IPS-NIHi11 (cell line): ENCODE results near the gene MCAM.

ENCODE experiments used
- DNase-seq: peaks from one replicate; pipeline ENCODE4 v3.0.0; 2012; ENCODE audit warnings: mixed read lengths, low spot score

MCAM gene

DNA sequence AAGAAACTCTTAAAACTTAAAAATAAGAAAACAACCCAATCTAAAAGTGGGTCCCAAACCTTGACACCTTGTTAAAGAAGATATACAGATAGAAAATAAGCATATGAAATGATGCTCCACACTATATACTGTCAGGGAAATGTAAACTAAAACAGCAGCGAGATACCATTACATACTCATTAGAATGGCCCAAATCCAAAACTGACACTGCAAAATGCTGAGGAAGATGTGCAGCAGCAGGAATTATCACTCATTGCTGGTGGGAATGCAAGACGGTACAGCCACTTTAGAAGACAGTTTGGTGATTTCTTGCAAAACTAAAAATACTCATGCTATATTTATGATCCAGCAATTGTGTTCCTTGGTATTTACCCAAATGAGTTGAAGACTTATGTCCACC, 12.4 kb upstream of the MCAM start:
- no peak for DNase-seq

DNA sequence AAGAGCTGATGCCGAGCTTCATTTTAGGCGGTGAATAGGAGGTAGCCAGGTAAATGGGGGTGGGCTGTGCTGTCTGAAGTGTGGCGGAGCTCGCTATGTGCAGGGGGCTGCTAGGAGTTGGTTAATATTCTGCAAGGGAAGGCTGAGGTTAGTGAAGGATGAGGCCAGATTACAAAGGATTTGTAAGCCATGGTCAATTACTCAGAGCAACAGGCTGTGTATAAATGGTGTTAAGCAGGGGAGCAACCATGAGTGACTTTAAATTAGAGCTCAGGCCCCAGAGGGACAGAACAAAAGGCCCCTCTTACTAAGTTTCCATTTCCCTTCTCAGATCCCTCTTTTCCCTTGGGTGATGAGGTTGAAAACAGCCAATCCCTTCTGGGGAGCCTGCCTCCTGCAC, 7.3 kb upstream of the MCAM start:
- DNase-seq = no peak

DNA sequence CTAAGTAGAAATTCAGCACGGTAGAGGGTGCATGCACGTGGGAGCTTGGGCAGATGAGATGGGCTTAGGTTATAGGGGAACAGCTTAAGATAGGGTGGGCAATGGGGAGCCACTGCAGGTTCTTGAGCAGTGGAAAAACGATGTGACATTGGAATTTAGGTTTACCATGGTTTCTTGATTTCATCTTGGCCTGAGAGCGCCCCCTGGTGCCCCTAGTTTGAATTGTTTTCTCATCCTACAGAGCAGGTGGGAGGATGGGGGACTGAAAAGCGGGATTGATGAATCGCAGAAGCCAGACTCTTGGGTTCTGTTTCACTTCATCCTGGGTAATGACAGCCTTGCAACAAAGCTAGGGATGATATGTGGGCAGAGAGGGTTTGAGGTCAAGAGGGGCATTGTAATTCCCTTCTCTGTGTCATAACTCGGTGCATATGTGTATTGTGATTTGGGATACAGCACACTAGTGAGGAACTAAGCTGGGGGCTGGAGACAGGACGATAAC, 6.7 kb upstream of the MCAM start:
- DNase-seq = peak; percentile 76

DNA sequence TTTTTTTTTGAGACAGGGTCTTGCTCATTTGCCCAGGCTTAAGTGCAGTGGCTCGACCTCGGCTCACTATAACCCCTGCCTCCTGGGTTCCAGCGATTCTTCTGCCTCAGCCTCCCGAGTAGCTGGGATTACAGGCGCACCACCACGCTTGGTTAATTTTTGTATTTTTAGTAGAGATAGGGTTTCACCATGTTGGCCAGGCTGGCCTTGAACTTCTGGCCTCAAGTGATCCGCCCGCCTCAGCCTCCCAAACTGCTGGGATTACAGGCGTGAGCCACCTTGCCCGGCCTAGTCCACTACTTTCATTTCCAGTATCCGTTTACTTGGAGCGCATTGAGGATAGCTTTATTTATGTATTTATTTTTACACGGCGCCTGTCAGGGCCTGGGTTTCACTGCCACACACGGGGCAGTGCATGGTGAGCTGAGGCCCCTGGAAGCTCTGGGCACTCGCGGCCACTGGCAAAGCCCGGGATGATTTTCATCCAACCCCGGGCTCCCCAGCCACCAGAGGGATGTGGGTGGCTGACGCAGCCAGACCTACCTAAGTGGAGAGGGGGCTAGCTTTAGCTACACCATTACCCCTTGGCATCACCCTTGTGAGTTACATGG, 6.1 kb upstream of the MCAM start:
- no peak for DNase-seq

DNA sequence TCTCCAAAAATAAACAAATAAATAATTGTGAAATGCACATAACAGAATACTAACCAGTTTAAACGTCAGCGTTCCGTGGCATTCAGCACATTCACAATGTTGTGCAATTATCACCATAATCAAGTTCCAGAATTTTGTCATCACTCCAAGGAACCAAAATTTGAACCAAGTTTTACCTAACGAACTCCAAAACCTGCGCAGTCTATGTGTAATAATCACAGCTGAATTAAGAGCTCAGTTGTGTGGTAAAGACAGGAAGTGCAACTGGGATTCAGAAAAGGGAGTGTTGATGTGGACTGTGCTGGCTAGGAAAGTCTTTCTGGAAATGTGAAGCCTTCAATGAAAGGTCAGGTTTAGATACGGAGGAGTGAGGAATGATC, 5.4 kb upstream of the MCAM start:
- no peak for DNase-seq

DNA sequence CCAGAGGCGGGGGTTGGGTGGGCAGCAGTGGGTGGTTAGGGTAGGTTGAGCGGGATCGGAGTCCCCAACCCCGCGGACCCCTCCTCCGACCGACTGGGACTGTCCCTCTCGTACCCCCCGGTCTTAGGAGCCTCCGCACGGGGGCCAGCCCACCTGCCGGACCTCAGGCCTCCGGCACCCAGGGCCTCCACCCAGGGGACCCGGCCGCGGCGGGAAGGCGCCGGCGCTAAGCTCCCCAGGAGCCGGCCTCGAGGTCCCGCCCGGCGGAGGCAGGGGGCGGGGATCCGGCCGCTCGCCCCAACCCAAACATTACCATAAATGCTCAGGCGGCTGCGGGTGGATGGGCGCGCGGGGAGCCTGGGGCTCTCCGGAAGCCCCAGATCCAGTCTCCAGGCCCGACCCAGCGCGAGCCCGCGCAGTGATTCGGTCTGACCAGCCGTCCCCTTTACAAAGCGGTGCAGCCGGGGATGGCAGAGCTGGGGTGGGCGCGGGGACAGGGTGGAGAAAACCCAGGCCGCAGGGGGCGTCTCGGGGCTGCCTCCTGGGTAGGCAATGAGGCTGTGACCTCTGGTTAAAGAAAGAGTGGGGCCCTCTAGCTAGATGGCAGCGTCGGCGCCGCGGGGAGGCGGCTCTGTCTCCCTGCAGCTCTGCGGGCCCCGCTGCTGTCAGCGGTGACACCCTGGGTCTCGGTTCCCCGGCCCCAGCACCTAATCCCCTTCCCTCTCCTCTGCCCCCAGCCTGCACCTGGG, 4.0 kb upstream of the MCAM start:
- DNase-seq = peak; percentile 79

DNA sequence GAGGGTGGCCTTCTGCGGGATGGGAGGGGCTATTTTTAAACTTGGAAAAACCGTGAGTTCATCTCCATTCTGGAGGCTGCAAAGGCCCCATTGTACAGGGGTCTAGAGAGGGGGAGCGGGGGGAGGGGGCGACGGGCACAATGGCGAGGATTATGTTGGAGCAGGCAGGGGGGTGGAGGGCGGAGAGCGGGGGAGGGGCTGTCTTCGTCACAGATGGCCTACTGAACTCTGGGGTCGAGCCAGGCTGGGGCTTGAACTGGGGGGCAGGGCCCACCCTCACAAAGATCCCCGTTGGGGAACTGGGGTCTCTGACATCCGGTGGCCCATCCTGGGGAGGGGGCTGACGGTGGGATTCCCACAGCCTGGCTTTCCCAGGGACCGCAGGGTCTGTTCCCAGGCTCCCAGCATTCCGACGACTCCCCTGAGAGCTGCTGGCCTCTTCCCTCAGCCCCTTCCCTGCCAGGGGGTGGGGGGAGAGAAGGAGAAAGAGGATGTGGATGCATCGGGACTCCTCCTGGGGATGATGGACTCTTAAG, 3.4 kb upstream of the MCAM start:
- DNase-seq = peak; percentile 76

DNA sequence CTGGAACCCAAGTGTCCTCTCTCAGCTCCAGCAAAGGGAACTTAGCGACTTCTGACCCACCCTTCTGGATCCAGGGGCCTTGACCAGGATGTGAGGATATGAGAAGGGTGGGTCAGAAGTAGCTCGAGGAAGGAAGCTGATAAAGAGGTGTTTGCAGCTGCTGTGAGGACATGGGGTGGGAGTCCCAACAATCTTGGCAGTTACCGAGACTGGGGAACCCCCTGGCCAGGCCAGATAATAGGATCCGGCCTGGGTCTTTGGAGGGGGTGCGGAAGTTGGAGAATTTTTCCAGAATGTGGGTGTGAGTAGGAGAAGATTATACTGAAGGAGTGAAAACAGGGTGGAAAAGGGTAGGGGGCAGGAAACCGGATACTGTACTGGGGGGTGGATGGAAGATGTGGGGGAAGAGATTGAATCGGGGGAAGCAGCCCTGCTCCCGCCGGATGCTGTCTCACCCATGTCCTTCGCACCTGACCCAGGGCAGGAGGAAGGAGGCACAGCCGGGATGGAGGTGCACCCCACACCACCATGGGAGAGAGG, 2.8 kb upstream of the MCAM start:
- no peak for DNase-seq

DNA sequence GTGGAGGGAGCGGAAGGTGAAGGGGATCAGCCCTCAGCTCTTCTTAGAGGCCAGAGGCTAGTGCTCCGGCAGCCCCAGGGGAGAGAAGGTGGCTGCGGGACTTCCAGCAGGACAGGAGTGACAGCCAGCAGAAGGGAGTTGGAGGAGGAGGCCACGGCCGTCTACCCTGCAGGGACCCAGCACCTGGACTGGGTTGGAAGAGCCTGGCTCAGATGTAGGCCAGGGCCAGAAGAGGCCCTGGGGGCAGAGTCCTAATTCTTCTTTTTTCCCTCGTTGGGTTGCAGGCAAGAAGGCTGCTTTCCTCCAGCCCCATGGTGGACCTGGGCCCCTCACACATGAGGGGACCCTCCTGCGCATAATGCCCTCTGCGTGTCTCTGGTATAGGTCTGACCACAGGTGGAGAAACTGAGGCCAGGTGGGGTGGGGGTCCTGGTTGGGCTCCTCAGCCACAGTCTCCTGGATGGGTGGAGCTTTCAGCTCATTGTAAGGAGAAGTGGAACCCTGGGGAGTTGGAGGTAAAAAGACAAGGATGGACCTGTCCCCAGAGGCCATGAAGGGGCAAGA, 2.3 kb upstream of the MCAM start:
- DNase-seq = no peak

DNA sequence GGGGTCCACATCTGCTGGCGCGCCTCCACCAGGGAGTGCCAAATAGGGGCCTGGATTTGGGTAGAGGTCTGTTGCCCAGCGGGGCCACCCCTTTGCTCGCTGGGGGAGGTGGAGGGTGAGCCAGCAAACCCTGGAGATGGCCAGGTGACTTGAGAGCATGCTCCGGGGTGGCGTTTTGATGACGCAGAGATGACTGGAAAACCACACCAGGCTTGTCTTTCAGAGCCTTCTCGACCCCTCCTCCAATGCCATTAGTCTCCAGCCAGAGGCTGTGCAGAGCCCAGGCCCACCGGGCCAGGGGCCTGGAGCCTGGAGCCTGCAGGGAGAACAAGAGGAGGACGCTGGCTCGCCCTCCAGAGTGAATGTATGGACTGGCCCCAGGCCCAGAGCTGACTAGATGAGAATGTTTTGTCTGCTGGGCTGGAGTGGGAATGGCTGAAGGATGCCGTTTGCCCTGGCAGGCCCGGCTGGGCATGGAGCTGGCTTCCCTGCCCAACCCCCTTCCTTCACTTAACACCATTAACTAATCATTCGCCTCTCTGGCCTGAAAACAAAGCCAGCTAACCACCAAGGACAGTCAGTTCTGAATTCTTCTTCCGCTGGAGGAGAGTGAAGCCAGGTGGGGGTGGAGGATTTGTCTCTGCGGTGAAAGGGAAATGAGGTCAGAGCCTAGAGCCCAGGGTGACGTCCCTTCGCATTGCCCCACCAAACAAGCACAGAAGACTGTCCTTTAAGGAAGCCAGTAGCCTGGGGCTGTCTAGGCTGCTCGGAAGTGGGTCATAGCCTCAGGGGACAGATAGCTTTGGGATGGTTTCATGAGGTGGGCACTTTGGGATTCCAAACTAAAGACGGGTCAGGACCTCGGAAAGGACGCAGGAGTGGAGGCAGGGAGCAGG, 1.6 kb upstream of the MCAM start:
- peak; percentile 50 for DNase-seq

DNA sequence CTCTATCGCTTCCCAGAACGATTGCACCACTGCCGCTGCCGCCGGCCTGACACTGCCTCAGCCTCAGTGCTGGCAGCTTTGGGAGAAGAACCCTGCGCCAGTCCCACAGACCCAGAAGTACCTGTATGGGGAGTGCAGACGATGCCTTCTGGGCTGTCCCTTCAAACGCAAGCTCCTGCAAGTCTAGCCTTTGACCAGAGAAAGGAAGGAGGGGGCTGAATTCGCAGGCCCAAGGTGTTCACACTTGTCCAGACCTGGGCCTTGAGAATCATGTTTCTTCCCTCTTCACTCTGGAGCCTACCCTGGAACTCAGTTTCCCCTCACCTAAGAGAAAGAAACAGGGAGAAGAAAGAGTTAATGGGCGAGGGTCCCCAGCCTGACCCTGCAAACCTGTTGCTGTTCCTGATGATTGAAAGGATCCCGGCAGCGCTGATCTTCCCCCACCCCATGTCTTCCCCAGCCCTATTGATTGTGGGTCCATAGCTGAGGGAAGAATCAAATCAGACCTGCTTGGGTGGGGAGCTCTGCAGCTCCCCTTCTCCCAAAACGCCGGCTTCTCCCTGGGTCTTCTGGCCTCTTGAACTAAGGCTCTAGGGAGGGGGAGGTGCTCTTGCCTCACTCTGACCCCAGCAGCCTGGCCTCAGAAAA, 786 bp upstream of the MCAM start:
- DNase-seq = no peak

DNA sequence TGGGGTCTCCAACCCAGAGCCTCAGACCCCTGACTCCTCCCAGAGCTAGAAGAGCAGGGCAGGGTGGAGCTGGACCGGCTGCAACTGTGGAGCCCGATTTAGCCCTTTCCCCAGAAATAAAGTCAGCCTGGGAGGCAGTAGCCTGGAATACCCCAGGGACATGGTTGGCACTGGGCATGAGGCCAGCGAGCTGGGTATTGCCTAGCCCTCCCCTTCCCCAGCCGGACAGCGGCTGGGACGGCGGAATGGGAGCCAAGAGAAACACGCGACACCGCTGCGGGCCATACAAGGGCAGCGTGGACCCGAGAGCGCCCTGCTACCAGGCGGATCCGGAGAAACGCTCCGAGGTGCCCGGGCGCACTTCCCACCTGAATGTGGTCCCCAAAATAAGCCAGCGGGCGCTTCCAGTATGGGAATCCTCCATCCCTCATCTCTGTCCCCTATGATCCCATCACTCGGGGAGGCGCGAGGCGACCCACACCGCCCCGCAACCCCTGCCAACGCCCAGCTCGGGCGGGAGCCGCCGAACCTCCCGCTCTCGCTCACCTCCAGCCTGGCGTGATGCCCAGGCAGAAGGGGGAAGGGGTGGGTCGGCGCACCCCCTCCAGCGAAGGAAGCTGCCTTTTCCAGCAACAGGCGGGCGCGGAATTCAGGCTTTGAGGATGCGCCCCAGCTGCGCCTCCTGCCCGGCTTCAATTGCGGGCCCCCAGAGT, 758 bp downstream of the MCAM start:
- no peak for DNase-seq

DNA sequence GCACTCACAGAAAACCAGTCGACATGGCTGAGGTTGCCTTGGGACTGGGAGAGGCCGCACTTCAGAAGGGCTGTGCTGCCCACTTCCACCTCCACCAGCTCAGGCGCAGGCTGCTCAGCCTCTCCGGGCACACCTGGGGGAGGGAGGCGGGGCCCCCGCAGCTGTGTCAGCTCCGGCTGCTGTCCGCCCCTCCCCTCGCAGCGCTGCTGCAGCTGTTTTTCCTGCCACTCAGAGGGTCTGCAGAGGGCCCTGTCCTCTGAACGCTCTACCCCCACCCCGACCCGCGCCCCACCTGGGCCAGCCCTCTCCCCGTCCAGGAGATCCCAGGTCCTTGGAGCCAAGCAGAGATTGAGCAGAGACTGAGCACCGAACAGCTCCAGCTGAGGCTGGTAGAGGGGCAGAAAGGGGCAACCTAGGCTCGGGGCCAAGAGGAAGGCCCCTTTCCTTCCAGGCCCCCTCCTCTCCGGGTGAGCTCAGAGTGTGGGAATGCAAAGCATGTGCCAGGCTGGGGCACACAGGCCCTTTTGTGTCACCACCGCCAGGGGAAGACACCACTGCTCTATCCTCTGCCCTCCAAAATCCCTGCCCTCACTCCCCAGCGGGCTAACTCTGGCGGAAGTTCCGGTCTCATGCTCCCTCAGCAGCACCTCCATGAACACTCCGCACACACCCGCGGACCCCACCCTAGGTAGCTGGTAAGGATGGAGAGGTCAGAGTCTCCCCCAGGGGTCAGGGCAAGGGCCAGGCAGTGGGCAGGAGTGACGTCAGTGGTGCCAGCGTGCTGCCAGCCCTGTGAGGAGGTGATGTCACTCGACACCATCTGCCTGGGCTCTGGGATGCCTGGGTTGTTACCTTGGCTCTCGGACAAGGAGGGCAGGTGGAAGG, 1.6 kb downstream of the MCAM start:
- DNase-seq = peak; percentile 79

DNA sequence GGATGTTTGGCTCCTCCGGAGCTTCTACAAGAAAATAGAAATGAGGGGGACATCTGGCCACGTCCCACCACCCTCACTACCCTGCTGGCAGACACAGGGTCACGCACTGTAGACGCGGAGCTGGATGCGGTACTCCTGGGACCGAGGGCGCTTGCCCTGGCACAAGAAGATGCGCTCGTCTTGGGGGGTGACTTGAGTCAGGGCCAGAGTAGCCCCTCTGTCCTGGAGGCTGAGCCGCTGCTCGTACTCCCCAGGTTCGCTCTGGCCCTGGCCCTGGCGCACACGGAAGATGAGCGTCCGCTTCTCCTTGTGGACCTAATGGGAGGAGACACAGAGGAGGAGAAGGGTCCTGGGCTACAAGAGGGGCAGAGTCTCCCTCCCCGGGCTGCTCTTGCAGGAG, 2.2 kb downstream of the MCAM start:
- DNase-seq = no peak

DNA sequence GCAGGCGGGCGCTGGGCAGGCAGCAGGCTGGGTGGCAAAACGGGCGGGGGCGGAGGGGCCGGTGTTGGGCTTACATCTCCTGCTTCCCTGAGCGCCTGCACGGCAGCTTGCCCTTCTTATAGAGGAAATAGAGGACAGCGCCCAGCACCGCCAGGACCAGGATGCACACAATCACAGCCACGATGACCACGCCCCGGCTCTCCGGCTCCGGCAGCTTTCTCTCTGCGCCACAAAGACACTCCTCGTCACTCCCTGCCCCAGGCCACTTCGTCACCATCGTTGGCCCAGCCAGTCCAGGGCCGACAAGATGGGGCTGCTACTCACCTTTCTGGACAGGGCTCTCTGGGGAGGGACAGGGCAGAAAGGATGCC, 6.3 kb downstream of the MCAM start:
- no peak for DNase-seq

DNA sequence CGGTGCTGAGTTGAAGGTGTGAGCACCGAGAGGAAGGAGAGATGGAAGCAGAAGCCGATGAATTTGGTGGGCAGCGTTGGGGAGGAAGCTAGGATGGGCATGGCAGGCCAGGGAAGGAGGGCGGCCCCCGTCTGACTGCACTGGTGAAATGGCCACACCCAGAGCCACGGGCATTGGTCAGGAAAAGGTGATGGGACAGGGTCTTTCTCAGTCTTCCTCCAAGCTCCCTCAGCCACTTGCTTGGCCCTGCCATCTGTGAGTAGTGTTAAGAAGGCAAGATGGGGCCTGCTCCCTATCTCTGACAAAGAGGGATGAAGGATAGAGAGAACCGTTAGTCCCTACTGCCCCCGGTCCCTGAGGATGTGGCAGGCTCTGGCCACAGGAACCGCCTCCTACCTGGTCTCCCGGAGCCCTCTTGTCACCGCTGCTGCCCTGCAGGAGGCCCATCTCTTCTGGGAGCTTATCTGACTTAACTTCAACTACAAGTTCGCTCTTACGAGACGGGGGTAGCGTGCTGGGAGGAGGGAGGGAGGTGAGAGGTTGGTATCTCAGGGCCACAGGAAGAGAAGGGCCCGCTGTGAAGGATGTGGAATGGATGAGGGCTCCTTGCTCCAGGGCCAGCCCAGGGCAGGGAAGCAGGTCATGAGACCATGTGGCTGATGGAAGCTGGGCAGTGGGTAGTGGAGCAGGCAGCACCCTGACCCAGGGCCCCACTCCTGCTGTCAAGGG, 6.8 kb downstream of the MCAM start:
- DNase-seq = no peak

DNA sequence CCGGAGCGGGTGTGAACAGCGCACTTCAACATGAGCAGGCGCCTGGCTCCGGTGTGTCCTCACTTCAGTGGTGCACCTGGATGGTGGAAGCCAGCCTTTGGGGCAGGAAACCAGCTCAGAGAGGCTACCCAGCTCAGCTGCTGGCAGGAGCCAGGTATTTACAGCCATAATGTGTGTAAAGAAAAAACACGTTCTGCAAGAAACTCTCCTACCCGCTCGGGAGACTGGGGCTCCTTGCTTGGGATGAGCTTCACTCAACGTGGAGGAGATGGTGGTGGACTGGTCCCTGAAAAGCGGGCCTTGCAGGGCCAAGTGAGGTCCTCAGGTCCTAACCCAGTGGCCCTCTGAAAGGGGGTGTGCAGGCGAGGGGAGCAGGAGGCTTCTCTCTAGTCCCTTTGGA, 7.5 kb downstream of the MCAM start:
- DNase-seq = no peak

DNA sequence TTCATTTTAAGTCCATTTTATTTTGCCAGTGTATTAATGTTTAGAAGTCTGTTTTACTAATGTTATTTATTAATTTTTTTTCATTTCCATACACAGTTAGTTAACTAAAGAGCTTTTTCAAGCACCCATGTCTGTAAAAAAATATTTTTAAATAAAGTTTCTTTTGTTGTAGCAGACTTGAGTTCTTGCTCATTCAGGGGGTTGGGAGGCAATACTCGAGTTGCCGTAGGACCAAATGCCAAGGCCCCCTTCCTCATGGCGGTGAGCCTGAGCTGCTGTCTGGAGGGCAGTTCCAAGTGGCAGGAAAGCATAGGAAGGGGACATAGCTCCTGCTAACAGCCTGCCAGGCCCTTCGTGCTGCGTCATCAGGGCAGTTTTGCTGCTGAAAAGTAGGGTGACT, 9.0 kb downstream of the MCAM start:
- no peak for DNase-seq

DNA sequence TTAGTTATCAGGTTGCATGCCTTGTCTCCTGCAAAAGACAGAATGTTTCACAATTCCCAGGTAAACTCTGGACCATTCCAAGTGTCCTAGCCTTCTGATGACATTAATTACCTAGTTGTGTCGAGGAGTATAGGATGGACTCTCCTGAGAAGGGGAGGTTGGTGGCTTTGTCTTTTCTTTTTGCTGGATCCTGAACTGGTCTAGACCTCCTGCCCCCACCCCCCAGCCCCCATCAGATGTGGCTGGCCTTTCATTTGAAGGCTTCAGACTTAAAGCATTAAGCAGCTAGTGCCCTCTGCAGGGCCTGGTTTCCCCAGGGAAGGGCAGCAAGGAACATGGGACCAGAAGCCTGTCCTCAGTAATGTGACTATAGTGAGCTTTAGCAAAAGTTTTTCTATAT, 9.7 kb downstream of the MCAM start:
- no peak for DNase-seq
